ENCODE data around the gene OR52N1. TPM values are rescaled to one million over a fixed set of nuclear protein-coding genes. Genes with fewer than 3 reads are reported as not detected.
A peak's percentile ranks its signal among the peaks of the same experiment; 100 is the strongest.

The OR52N1 gene
- not detected for total RNA-seq
- not detected for polyA plus RNA-seq

DNA sequence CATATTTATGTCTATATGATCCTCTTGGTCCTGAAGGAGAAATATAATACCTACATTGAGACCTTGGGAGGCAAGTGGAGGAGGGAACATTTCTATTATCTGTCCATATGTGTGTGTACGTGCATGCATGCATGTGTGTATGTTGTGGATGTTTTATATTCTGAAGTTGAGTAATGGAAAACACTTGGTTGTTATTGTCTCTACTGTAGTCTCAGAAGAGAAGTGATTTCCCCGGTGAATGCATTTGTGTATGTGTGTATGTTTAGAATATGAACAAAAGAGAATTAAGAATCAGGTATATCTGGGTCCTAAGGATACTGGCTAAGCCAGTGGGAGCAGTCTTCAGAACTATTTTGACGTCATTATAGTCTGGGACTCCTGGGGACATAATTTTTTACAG is at the start of gene OR52N1:
Gene OR52N1 (minus strand): TSS at position 101 of the 400 bp plus-strand sequence. CDS start 2,449 bp downstream, outside the sequence.
- Mint-ChIP-seq H3K4me3 (no peak within 1 kb of the TSS), H3K4me1 (no peaks in the 10 kb centered on the region), H3K36me3 (no peaks in the 10 kb centered on the region), H3K9me3 (no peaks in the 10 kb centered on the region), H3K27me3 (peaks cover 4 to 9% of the 10 kb centered on the region in 2 donors), H3K27ac (peak within 1 kb of the TSS in 1 of 7 donors; percentile 4)
- H3K4me1 ChIP-seq (ENCODE audit: insufficient read depth, low read length): no peaks in the 10 kb centered on the region
- H3K4me3 ChIP-seq (ENCODE audit: low read length in 2 of 2): no peak within 1 kb of the TSS
- H3K36me3 ChIP-seq (ENCODE audit: insufficient read depth, low read length): no peaks in the 10 kb centered on the region
- H3K27ac ChIP-seq (ENCODE audit: low read depth, low read length): no peak within 1 kb of the TSS
- no peaks in the 10 kb centered on the region for H3K9me3 ChIP-seq (ENCODE audit: control insufficient read depth in 1 of 2, low read length in 2 of 2)
- no peaks in the 10 kb centered on the region for H3K27me3 ChIP-seq (ENCODE audit: insufficient read depth, low read length)
- ChIA-PET POLR2A (ENCODE audit: partially characterized antibody) (no interaction called here), CTCF (ENCODE audit: partially characterized antibody) (no interaction called here)
- no peak for DNase-seq
- intact Hi-C loops (cut with micrococcal nuclease): no loop called here

DNA sequence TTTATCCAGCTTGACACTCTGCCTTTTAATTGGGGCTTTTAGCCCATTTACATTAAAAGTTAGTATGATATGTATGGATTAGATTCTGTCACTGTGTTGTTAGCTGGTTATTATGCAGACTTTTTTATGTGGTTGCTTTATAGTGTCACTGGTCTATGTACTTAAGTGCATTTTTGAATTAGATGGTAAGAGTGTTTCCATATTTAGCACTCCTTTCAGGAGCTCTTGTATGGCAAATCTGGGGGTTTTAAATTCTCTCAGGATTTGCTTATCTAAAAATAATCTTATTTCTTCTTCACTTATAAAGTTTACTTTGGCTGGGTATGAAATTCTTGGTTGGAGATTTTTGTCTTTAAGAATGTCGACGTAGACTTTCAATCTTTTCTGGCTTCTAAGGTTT is 46.6 kb upstream of the OR52N1 start:
- intact Hi-C loops (cut with micrococcal nuclease): no loop called here
- H3K4me1 ChIP-seq (ENCODE audit: insufficient read depth, low read length): no peaks in the 10 kb centered on the region
- Mint-ChIP-seq H3K27ac (no peak overlapping the region), H3K4me3 (no peak overlapping the region), H3K27me3 (peaks cover 15 to 25% of the 10 kb centered on the region in 2 donors), H3K9me3 (peaks cover 0 to 14% (median 5%) of the 10 kb centered on the region in 8 donors), H3K36me3 (no peaks in the 10 kb centered on the region), H3K4me1 (no peaks in the 10 kb centered on the region)
- H3K36me3 ChIP-seq (ENCODE audit: insufficient read depth, low read length): no peaks in the 10 kb centered on the region
- ChIA-PET POLR2A (ENCODE audit: partially characterized antibody) (no interaction called here), CTCF (ENCODE audit: partially characterized antibody) (no interaction called here)
- H3K27me3 ChIP-seq (ENCODE audit: insufficient read depth, low read length): no peaks in the 10 kb centered on the region
- DNase-seq: no peak
- H3K27ac ChIP-seq (ENCODE audit: low read depth, low read length): no peak overlapping the region
- no peaks in the 10 kb centered on the region for H3K9me3 ChIP-seq (ENCODE audit: control insufficient read depth in 1 of 2, low read length in 2 of 2)
- H3K4me3 ChIP-seq (ENCODE audit: low read length in 2 of 2): no peak overlapping the region

DNA sequence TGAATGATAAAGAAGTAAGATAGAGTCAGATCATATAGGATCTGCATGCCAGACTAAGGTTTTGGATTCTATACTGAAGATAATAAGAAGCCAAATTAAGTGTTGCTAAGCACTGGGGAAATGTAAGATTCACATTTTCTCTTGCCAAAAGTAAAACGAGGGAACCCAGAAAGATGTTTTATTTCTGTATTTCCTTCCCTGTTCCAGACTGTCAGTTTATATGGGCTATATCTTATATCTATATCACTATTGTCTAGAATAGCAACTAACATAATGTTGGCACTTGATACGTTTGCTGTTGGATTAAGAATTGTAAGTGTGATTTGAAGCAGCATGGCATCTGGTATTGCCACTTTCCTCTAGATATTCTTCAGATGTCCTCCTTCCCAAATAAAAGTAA is 42.4 kb upstream of the OR52N1 start:
- Mint-ChIP-seq H3K4me1 (no peaks in the 10 kb centered on the region), H3K27ac (no peak overlapping the region), H3K36me3 (no peaks in the 10 kb centered on the region), H3K27me3 (peaks cover 9 to 14% of the 10 kb centered on the region in 2 donors), H3K4me3 (no peak overlapping the region), H3K9me3 (peaks cover 0 to 13% (median 2%) of the 10 kb centered on the region in 8 donors)
- Histone ChIP-seq H3K4me3 (ENCODE audit: low read length in 2 of 2) (no peak overlapping the region), H3K27me3 (ENCODE audit: insufficient read depth, low read length) (no peaks in the 10 kb centered on the region), H3K4me1 (ENCODE audit: insufficient read depth, low read length) (no peaks in the 10 kb centered on the region), H3K36me3 (ENCODE audit: insufficient read depth, low read length) (no peaks in the 10 kb centered on the region), H3K9me3 (ENCODE audit: control insufficient read depth in 1 of 2, low read length in 2 of 2) (no peaks in the 10 kb centered on the region), H3K27ac (ENCODE audit: low read depth, low read length) (no peak overlapping the region)
- ChIA-PET CTCF (ENCODE audit: partially characterized antibody) (no interaction called here), POLR2A (ENCODE audit: partially characterized antibody) (no interaction called here)
- DNase-seq: no peak
- intact Hi-C loops (cut with micrococcal nuclease): no loop called here

DNA sequence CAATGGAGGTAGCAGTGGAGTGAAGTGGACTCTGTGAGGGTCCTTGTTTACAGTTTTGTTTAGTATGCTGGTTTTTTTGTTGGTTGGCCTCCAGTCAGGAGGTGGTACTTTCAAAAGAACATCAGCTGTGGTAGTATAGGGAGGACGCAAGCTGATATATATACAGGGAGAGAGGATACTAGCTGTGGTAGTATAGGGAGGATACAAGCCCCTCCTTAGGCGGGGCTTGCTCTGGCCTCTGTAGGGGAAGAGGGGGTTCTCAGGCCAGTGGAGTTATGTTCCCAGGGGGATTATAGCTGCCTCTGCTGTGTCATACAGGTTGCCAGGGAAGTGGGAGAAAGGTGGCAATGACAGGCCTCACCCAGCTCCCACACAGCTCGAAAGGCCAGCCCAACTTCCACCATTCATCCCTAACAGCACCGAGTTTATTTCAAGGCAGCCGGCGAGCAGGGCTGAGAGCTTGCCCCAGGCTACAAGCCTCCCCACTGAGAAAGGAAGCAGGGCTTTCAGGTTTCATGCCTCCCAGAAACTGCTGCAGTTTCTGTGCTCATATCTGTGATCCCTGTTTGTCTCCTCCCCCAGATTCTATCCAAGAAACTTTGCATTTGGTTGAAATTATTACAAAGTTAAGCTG is 40.2 kb upstream of the OR52N1 start:
- no peak overlapping the region for H3K27ac ChIP-seq (ENCODE audit: low read depth, low read length)
- Mint-ChIP-seq H3K27me3 (peaks cover 8 to 9% of the 10 kb centered on the region in 2 donors), H3K36me3 (no peaks in the 10 kb centered on the region), H3K9me3 (peaks cover 0 to 8% (median 0%) of the 10 kb centered on the region in 8 donors), H3K27ac (peak overlapping the region in 1 of 7 donors; percentile 15), H3K4me3 (no peak overlapping the region), H3K4me1 (no peaks in the 10 kb centered on the region)
- DNase-seq: no peak
- no peak overlapping the region for H3K4me3 ChIP-seq (ENCODE audit: low read length in 2 of 2)
- no peaks in the 10 kb centered on the region for H3K9me3 ChIP-seq (ENCODE audit: control insufficient read depth in 1 of 2, low read length in 2 of 2)
- no peaks in the 10 kb centered on the region for H3K4me1 ChIP-seq (ENCODE audit: insufficient read depth, low read length)
- intact Hi-C loops (cut with micrococcal nuclease): no loop called here
- H3K27me3 ChIP-seq (ENCODE audit: insufficient read depth, low read length): no peaks in the 10 kb centered on the region
- ChIA-PET CTCF (ENCODE audit: partially characterized antibody) (no interaction called here), POLR2A (ENCODE audit: partially characterized antibody) (no interaction called here)
- H3K36me3 ChIP-seq (ENCODE audit: insufficient read depth, low read length): no peaks in the 10 kb centered on the region

DNA sequence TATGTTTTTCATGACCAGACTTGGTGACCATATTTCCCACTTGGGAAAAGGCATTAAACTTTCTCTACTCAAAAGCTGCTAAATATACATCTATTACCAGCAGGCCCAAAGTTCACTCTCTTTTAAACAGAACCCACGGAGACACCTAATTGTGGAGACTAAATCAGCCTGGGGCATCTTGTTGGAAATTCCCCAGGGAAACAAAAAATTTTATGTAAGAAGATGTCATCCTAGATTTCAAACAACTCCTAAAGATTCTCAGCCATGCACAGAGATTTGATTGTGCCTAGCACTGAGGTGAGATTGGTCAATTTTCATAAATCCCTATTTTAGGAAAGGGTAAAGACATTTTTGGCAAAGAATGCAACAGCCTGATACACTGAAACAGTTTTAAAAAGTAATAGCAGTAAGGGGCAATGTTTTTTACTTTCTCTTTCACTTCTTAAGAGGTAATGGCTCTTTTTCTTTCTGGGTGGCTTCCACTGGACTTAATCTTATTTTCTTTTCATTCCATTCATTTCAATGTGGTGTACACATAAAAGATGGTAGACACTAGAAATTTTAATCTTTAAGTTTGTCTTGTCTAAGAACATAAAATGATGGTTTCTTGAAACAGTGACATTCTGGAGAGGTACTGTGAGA is 27.3 kb upstream of the OR52N1 start:
- peaks cover 0 to 1% of the 10 kb centered on the region in 2 donors for H3K27me3 Mint-ChIP-seq
- H3K27ac Mint-ChIP-seq: peak overlapping the region in 6 of 7 donors; percentile 8 to 87 (median 80)
- peak in 2 of 5 donors; percentile 6 to 7 for DNase-seq
- intact Hi-C loops (cut with micrococcal nuclease): no loop called here
- Histone ChIP-seq H3K9me3 (ENCODE audit: control insufficient read depth in 1 of 2, low read length in 2 of 2) (no peaks in the 10 kb centered on the region), H3K27me3 (ENCODE audit: insufficient read depth, low read length) (no peaks in the 10 kb centered on the region), H3K36me3 (ENCODE audit: insufficient read depth, low read length) (no peaks in the 10 kb centered on the region), H3K4me1 (ENCODE audit: insufficient read depth, low read length) (peaks cover 10% of the 10 kb centered on the region), H3K27ac (ENCODE audit: low read depth, low read length) (no peak overlapping the region), H3K4me3 (ENCODE audit: low read length in 2 of 2) (peak overlapping the region in 1 of 2 donors; percentile 15)
- H3K9me3 Mint-ChIP-seq: no peaks in the 10 kb centered on the region
- no peaks in the 10 kb centered on the region for H3K36me3 Mint-ChIP-seq
- POLR2A ChIA-PET (ENCODE audit: partially characterized antibody): no interaction called here
- peaks cover 7 to 15% (median 10%) of the 10 kb centered on the region in 4 donors for H3K4me1 Mint-ChIP-seq
- CTCF ChIA-PET (ENCODE audit: partially characterized antibody): interaction anchor here (0.8 to 1.0 kb wide), 2 partner anchors 9 to 1182 kb away, joined by 3 read pairs; partner anchors contain the start of gene OR52N2
- peak overlapping the region; percentile 79 to 93 (median 86) for H3K4me3 Mint-ChIP-seq

DNA sequence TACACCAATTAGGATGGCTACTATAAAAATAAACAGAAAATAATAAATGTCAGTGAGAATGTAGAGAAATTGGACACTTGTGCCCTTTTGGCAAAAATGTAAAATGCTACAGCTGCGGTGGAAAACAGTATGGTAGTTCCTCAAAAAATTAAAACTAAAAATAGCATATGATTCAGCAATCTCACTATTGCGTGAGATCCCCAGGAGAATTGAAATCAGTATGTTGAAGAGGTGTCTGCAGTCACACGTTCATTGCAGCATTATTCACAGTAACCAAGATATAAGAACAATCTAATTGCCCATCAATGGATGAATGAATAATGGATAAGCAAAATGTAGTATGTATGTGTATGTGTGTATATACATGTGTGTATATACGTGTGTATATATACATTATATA is 24.5 kb upstream of the OR52N1 start:
- no peak for DNase-seq
- POLR2A ChIA-PET (ENCODE audit: partially characterized antibody): no interaction called here
- intact Hi-C loops (cut with micrococcal nuclease): no loop called here
- Mint-ChIP-seq H3K4me3 (no peak overlapping the region), H3K27me3 (peaks cover 0 to 1% of the 10 kb centered on the region in 2 donors), H3K9me3 (no peaks in the 10 kb centered on the region), H3K36me3 (no peaks in the 10 kb centered on the region), H3K4me1 (peaks cover 7 to 15% (median 10%) of the 10 kb centered on the region in 4 donors), H3K27ac (no peak overlapping the region)
- H3K27me3 ChIP-seq (ENCODE audit: insufficient read depth, low read length): no peaks in the 10 kb centered on the region
- no peaks in the 10 kb centered on the region for H3K9me3 ChIP-seq (ENCODE audit: control insufficient read depth in 1 of 2, low read length in 2 of 2)
- peaks cover 10% of the 10 kb centered on the region for H3K4me1 ChIP-seq (ENCODE audit: insufficient read depth, low read length)
- H3K4me3 ChIP-seq (ENCODE audit: low read length in 2 of 2): no peak overlapping the region
- H3K27ac ChIP-seq (ENCODE audit: low read depth, low read length): no peak overlapping the region
- H3K36me3 ChIP-seq (ENCODE audit: insufficient read depth, low read length): no peaks in the 10 kb centered on the region
- CTCF ChIA-PET (ENCODE audit: partially characterized antibody): no interaction called here

DNA sequence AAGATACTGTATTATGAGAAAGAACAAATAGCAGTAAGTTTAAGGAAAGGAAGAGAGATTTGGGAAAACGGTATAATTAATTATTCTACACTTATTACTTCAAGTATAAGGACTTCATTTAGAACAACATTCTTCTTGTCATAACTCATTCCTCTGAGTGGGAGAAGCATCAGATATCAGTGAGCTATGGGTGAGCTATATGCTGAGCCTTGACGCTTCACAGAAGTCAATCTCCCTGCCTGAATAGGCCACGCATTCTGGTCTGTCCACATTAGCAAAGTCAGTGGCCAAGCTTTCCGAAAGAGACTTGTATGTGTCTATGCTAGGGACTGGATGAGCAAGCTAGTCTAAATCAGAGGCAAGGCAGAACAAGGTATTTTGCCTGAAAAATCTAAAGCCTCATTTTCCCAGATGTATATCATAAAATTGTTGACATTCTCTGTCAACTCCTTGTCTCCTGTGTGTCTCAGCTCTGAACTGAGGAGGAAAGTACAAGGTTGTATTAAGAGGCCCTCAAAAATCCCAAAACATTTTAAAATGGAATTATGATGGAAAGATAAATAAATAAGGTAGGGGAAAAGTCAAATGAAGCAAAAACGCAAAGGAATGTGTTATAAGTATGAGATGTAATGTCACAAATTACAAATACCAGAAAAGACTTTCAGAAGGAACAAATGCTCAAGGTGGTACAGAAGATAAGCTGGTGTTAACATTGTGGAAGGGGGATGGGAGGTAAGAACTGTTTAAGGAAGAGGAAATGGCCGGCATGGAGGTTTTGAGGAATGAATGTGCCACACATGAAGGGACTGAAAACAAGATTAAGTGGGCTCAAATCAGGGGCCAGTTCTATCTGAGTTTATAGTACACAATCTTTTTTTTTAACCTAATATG is 19.1 kb upstream of the OR52N1 start:
- Histone ChIP-seq H3K27me3 (ENCODE audit: insufficient read depth, low read length) (no peaks in the 10 kb centered on the region), H3K4me1 (ENCODE audit: insufficient read depth, low read length) (peaks cover 8% of the 10 kb centered on the region), H3K4me3 (ENCODE audit: low read length in 2 of 2) (no peak overlapping the region), H3K36me3 (ENCODE audit: insufficient read depth, low read length) (no peaks in the 10 kb centered on the region), H3K27ac (ENCODE audit: low read depth, low read length) (no peak overlapping the region), H3K9me3 (ENCODE audit: control insufficient read depth in 1 of 2, low read length in 2 of 2) (no peaks in the 10 kb centered on the region)
- no peak for DNase-seq
- no peak overlapping the region for H3K4me3 Mint-ChIP-seq
- no peaks in the 10 kb centered on the region for H3K9me3 Mint-ChIP-seq
- POLR2A ChIA-PET (ENCODE audit: partially characterized antibody): interaction anchor here (0.6 kb wide), 1 partner anchor 126 kb away, joined by 3 read pairs; no protein-coding TSS in a partner anchor
- intact Hi-C loops (cut with micrococcal nuclease): no loop called here
- H3K27ac Mint-ChIP-seq: no peak overlapping the region
- peaks cover 13% of the 10 kb centered on the region in 2 donors for H3K27me3 Mint-ChIP-seq
- CTCF ChIA-PET (ENCODE audit: partially characterized antibody): interaction anchor here (0.7 to 2.6 kb wide), 15 partner anchors 20 to 1173 kb away, joined by 3 to 20 read pairs (median 3); partner anchors contain the start of genes OR51D1 and TRIM5
- H3K4me1 Mint-ChIP-seq: peaks cover 7 to 13% (median 12%) of the 10 kb centered on the region in 4 donors
- H3K36me3 Mint-ChIP-seq: no peaks in the 10 kb centered on the region

Data from CD4-positive, alpha-beta memory T cell (primary cell).